Measurements from ENCODE around the gene ASF1A.
A peak's percentile ranks its signal among the peaks of the same experiment; 100 is the strongest.

The ASF1A gene

DNA sequence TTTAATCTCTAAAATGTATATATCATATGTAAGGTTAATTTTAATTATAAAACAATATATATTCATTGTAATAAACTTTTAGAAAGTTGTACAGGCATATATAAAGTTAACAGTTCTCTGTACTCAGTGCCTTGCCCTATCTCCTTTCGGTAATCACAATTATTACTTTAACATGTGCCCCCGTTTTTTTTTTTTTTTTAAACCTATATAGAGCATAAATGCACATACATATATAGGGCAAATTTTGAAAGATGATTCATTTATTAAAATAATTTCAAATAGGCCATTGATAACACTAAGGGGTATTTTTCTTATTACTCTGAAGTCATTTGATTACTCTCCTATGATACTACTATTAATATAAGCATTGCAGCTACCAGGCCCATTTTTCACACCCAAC is 1.9 kb downstream of the ASF1A start:
- Histone ChIP-seq H3K9ac (peak overlapping the region; percentile 94 to 100 (median 99); a peak in 18 of 22 replicates), H3K9me3 (replicated peaks in 1 of 11) (no peaks in the 10 kb centered on the region), H3K27ac (peak overlapping the region; percentile 22 to 100 (median 98); a peak in 21 of 22 replicates), H3K36me3 (peaks cover 6 to 43% (median 38%) of the 10 kb centered on the region in 11 experiments; a peak in 20 of 22 replicates), H3K4me2 (peak overlapping the region; percentile 60 to 87 (median 72)), H4K20me1 (peaks cover 17 to 52% (median 27%) of the 10 kb centered on the region in 11 experiments; a peak in 17 of 22 replicates), H3K4me3 (peak overlapping the region; percentile 79 to 97 (median 86); a peak in 19 of 20 replicates), H3K4me1 (peaks cover 39 to 68% (median 53%) of the 10 kb centered on the region in 10 experiments), H3K27me3 (no peaks in the 10 kb centered on the region)
- TF ChIP-seq Cebpa-rat (IDR thresholded peaks at IDR 0.05): no peak

DNA sequence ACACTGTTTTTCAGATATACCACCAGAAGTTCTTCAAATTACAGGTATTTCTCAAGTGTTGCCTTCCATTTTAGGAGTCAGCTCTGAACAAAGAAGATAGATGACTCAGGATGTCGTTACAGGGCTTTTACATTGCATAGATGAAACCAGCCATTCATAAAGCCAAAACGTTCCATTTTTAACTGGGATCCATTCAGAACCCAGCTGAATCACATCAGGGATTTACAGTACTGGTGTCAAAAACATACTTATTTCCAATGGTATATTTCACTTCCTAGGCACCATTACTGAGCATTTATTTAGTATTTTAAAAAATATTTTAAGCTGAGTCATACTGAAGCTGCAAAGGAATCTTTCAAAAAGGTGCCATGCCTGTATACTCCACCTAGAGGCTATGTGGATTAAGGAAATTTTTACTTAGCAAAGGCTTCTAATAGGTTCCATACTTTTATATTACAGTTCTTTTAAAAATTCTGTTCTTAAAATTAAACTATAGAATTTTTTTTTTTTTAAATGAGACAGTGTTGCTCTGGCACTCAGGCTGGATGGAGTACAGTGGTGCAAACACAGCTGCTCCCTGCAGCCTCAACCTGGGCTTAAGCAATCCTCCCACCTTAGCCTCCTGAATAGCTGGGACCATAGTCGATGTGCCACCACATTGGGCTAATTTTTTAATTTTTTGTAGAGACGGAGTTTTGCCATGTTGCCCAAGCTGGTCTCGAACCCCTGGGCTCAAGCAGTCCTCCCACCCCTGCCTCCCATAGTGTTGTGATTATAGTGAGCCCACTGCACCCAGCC is 2.6 kb downstream of the ASF1A start:
- Histone ChIP-seq H3K36me3 (peaks cover 7 to 50% (median 45%) of the 10 kb centered on the region in 11 experiments; a peak in 21 of 22 replicates), H3K4me3 (peak overlapping the region; percentile 79 to 97 (median 86); a peak in 16 of 20 replicates), H3K4me1 (peaks cover 32 to 66% (median 48%) of the 10 kb centered on the region in 10 experiments), H3K27me3 (no peaks in the 10 kb centered on the region), H3K9me3 (replicated peaks in 1 of 11) (no peaks in the 10 kb centered on the region), H3K4me2 (peak overlapping the region; percentile 60 to 87 (median 72)), H3K27ac (peak overlapping the region; percentile 22 to 100 (median 98); a peak in 21 of 22 replicates), H3K9ac (peak overlapping the region in 9 of 11 experiments; percentile 97 to 100 (median 99); a peak in 17 of 22 replicates), H4K20me1 (peaks cover 17 to 53% (median 31%) of the 10 kb centered on the region in 11 experiments; a peak in 17 of 22 replicates)
- no peak for TF ChIP-seq Cebpa-rat (IDR thresholded peaks at IDR 0.05)

- Histone ChIP-seq H3K9ac (no peak overlapping the region; a peak in 2 of 22 replicates), H3K4me1 (peaks cover 23 to 58% (median 40%) of the 10 kb centered on the region in 10 experiments; a peak in 19 of 20 replicates), H4K20me1 (peaks cover 21 to 57% (median 36%) of the 10 kb centered on the region in 11 experiments; a peak in 18 of 22 replicates), H3K4me2 (peak overlapping the region; percentile 60 to 87 (median 72); a peak in 19 of 22 replicates), H3K9me3 (replicated peaks in 1 of 11) (no peaks in the 10 kb centered on the region), H3K27me3 (no peaks in the 10 kb centered on the region), H3K36me3 (peaks cover 15 to 58% (median 53%) of the 10 kb centered on the region in 11 experiments), H3K4me3 (no peak overlapping the region), H3K27ac (peak overlapping the region in 7 of 11 experiments; percentile 95 to 99 (median 98); a peak in 10 of 22 replicates)
- TF ChIP-seq Cebpa-rat (IDR thresholded peaks at IDR 0.05): no peak
Measured at GRCh38 chr6:118897386-118897785, 3.4 kb downstream of the ASF1A start.

DNA sequence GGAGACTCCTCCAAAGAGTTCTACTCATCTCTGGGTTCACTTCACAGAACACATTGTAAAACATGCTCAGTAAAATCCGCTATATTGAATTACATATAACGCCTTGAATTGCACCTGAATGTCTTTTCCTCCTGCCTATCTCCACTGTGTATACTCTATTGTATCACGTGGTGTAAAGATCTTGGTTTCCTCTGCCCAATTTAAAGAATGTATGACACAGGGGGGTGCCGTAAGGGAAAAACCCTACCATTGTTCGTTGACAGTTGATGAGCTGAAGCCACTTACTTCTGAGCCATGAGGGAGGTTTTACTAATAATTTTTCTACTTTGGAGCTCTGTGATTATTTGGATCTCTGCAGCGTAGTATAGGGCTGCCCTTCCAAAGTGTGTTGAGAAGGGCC is 6.0 kb downstream of the ASF1A start:
- Histone ChIP-seq H3K4me2 (0 out of 22 replicates have a peak overlapping the region, but pooled peaks of 2 of the 11 experiments have one; percentile 5 to 25), H3K9me3 (replicated peaks in 1 of 11) (no peaks in the 10 kb centered on the region), H3K27me3 (no peaks in the 10 kb centered on the region), H3K36me3 (peaks cover 40 to 84% (median 79%) of the 10 kb centered on the region in 11 experiments), H4K20me1 (peaks cover 26 to 82% (median 44%) of the 10 kb centered on the region in 11 experiments; a peak in 18 of 22 replicates), H3K4me3 (no peak overlapping the region), H3K27ac (no peak overlapping the region), H3K4me1 (peaks cover 16 to 55% (median 33%) of the 10 kb centered on the region in 10 experiments; a peak in 18 of 20 replicates), H3K9ac (no peak overlapping the region)
- TF ChIP-seq Cebpa-rat (IDR thresholded peaks at IDR 0.05): no peak

GRCh38 chr6:118902726-118903125 is 8.8 kb downstream of the ASF1A start:
- Histone ChIP-seq H4K20me1 (peaks cover 26 to 88% (median 53%) of the 10 kb centered on the region in 11 experiments; a peak in 18 of 22 replicates), H3K27ac (no peak overlapping the region), H3K36me3 (peaks cover 68 to 100% (median 96%) of the 10 kb centered on the region in 11 experiments), H3K4me2 (no peak overlapping the region), H3K4me3 (no peak overlapping the region), H3K9me3 (replicated peaks in 1 of 11) (no peaks in the 10 kb centered on the region), H3K27me3 (no peaks in the 10 kb centered on the region), H3K4me1 (peaks cover 4 to 34% (median 13%) of the 10 kb centered on the region in 10 experiments; a peak in 13 of 20 replicates), H3K9ac (no peak overlapping the region)
- no peak for TF ChIP-seq Cebpa-rat (IDR thresholded peaks at IDR 0.05)

DNA sequence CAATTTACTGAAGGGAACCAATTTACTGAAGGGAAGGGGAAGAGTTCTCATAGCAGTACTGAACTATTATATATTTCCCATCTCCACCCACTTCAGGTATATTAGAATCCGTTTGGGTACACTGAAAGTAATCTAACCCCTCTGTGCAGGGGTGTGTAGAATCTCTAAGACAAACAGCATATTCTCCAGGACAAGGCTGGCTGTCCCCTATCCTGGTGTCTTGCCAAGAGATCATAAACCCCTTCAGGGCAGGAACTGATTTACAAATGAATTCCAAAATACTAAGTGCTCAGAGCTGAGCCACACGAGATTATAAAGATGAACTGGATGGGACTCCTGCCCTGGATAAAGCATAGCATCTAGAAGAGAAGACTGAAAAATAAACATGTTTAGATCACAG is 9.2 kb downstream of the ASF1A start:
- H3K36me3 ChIP-seq: peaks cover 72 to 100% (median 98%) of the 10 kb centered on the region in 11 experiments
- no peaks in the 10 kb centered on the region for H3K27me3 ChIP-seq
- no peaks in the 10 kb centered on the region for H3K9me3 ChIP-seq (replicated peaks in 1 of 11)
- no peak overlapping the region for H3K4me3 ChIP-seq
- TF ChIP-seq Cebpa-rat (IDR thresholded peaks at IDR 0.05): no peak
- H3K4me1 ChIP-seq: peaks cover 4 to 29% (median 13%) of the 10 kb centered on the region in 10 experiments; a peak in 12 of 20 replicates
- no peak overlapping the region for H3K27ac ChIP-seq
- peaks cover 26 to 84% (median 49%) of the 10 kb centered on the region in 11 experiments; a peak in 18 of 22 replicates for H4K20me1 ChIP-seq
- H3K4me2 ChIP-seq: no peak overlapping the region
- no peak overlapping the region for H3K9ac ChIP-seq

GRCh38 chr6:118903691-118904090 is 9.7 kb downstream of the ASF1A start:
- Histone ChIP-seq H3K4me3 (no peak overlapping the region), H3K9me3 (replicated peaks in 1 of 11) (no peaks in the 10 kb centered on the region), H3K27me3 (no peaks in the 10 kb centered on the region), H3K4me1 (peaks cover 4 to 24% (median 11%) of the 10 kb centered on the region in 10 experiments; a peak in 12 of 20 replicates), H3K27ac (no peak overlapping the region), H3K9ac (no peak overlapping the region), H3K4me2 (no peak overlapping the region), H4K20me1 (peaks cover 26 to 78% (median 45%) of the 10 kb centered on the region in 11 experiments; a peak in 18 of 22 replicates), H3K36me3 (peaks cover 78 to 100% (median 98%) of the 10 kb centered on the region in 11 experiments)
- TF ChIP-seq Cebpa-rat (IDR thresholded peaks at IDR 0.05): no peak

GRCh38 chr6:118905084-118905483 is 11.1 kb downstream of the ASF1A start:
- no peak overlapping the region for H3K9ac ChIP-seq
- no peak overlapping the region for H3K4me3 ChIP-seq
- H3K27ac ChIP-seq: no peak overlapping the region
- TF ChIP-seq Cebpa-rat (IDR thresholded peaks at IDR 0.05): no peak
- H4K20me1 ChIP-seq: peaks cover 15 to 64% (median 32%) of the 10 kb centered on the region in 11 experiments; a peak in 17 of 22 replicates
- H3K9me3 ChIP-seq (replicated peaks in 1 of 11): no peaks in the 10 kb centered on the region
- H3K4me2 ChIP-seq: no peak overlapping the region
- H3K27me3 ChIP-seq: no peaks in the 10 kb centered on the region
- H3K4me1 ChIP-seq: peaks cover 0 to 12% (median 5%) of the 10 kb centered on the region in 10 experiments; a peak in 8 of 20 replicates
- H3K36me3 ChIP-seq: peaks cover 84 to 100% (median 99%) of the 10 kb centered on the region in 11 experiments

DNA sequence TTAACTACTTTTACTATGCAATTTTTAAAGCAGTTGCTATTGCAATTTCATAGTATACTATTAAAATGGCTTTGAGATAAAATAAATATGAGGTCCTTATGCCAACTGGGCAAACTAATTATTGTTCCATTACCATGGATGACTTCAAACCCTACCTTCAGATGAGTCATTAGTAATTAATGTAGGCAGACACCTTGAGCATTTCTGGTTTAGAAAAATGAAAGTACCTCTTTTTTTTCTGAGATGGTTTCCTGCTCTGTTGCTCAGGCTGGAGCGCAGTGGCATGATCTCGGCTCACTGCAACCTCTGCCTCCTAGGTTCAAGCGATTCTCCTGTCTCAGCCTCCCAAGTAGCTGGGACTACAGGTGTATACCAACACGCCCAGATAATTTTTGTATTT is 11.9 kb downstream of the ASF1A start:
- TF ChIP-seq Cebpa-rat (IDR thresholded peaks at IDR 0.05): no peak
- no peak overlapping the region for H3K27ac ChIP-seq
- peaks cover 91 to 100% (median 99%) of the 10 kb centered on the region in 11 experiments for H3K36me3 ChIP-seq
- peaks cover 0 to 5% (median 0%) of the 10 kb centered on the region in 10 experiments; a peak in 6 of 20 replicates for H3K4me1 ChIP-seq
- no peak overlapping the region for H3K4me3 ChIP-seq
- H3K9me3 ChIP-seq (replicated peaks in 1 of 11): no peaks in the 10 kb centered on the region
- no peak overlapping the region for H3K4me2 ChIP-seq
- H3K9ac ChIP-seq: no peak overlapping the region
- H3K27me3 ChIP-seq: no peaks in the 10 kb centered on the region
- peaks cover 7 to 57% (median 27%) of the 10 kb centered on the region in 11 experiments; a peak in 15 of 22 replicates for H4K20me1 ChIP-seq
